Type B pancreatic cell (in vitro differentiated cells): ENCODE results near the gene PAPPA2. TPM values are rescaled to one million over a fixed set of nuclear protein-coding genes. Genes with fewer than 3 reads are reported as not detected.
A peak's percentile ranks its signal among the peaks of the same experiment; 100 is the strongest.

ENCODE experiments used
- DNase-seq: peaks from one replicate; pipeline ENCODE4 v3.0.0; 2021; ENCODE audit warnings: mixed read lengths; ENCODE audit not compliant: unreplicated experiment; ENCODE audit errors: extremely low spot score
- H3K27ac Mint-ChIP-seq: 2 replicates; pipeline ENCODE4 v1.8.0; 2021; ENCODE audit warnings: mild to moderate bottlenecking, mixed read lengths
- H3K27me3 Mint-ChIP-seq: 2 replicates; pipeline ENCODE4 v1.8.0; 2021; ENCODE audit warnings: mixed read lengths
- H3K36me3 Mint-ChIP-seq: 2 replicates; pipeline ENCODE4 v1.8.0; 2021; ENCODE audit warnings: mixed read lengths
- H3K4me1 Mint-ChIP-seq: one replicate; pipeline ENCODE4 v1.8.0; 2021; ENCODE audit warnings: mixed read lengths; ENCODE audit not compliant: unreplicated experiment
- H3K4me3 Mint-ChIP-seq: 2 replicates; pipeline ENCODE4 v1.8.0; 2021; ENCODE audit warnings: mild to moderate bottlenecking, mixed read lengths
- H3K9me3 Mint-ChIP-seq: 2 replicates; pipeline ENCODE4 v1.8.0; 2021; ENCODE audit warnings: mixed read lengths
- CTCF ChIP-seq: fragments of 200-600 bp; sonication (generic); conservative IDR thresholded peaks from 2 replicates; pipeline ENCODE4 v1.5.0; 2021; ENCODE audit warnings: antibody characterized with exemption, mild to moderate bottlenecking
- total RNA-seq: library from RNA; stranded (reverse); gene quantifications from 2 replicates; pipeline ENCODE4 v1.2.1, GENCODE V29; 2021; ENCODE audit warnings: low replicate concordance

The PAPPA2 gene
- total RNA-seq, 1 donor from 2014 or later: 0.87 TPM

- Mint-ChIP-seq H3K4me1 (peaks cover 10% of the 10 kb centered on the region), H3K27ac (no peak overlapping the region), H3K27me3 (peaks cover 70% of the 10 kb centered on the region), H3K4me3 (peak overlapping the region; percentile 29), H3K9me3 (no peaks in the 10 kb centered on the region), H3K36me3 (no peaks in the 10 kb centered on the region)
- TF ChIP-seq CTCF: no peak
- no peak for DNase-seq
Observed at GRCh38 chr1:176552999-176553398, 90.0 kb downstream of the PAPPA2 start.

GRCh38 chr1:176556288-176556687, 93.3 kb downstream of the PAPPA2 start:
- H3K4me3 Mint-ChIP-seq: no peak overlapping the region
- H3K36me3 Mint-ChIP-seq: no peaks in the 10 kb centered on the region
- peaks cover 23% of the 10 kb centered on the region for H3K4me1 Mint-ChIP-seq
- H3K27me3 Mint-ChIP-seq: peaks cover 68% of the 10 kb centered on the region
- TF ChIP-seq CTCF: no peak
- no peaks in the 10 kb centered on the region for H3K9me3 Mint-ChIP-seq
- DNase-seq: no peak
- H3K27ac Mint-ChIP-seq: no peak overlapping the region

GRCh38 chr1:176557543-176558258, 94.7 kb downstream of the PAPPA2 start:
- Mint-ChIP-seq H3K27ac (no peak overlapping the region), H3K36me3 (no peaks in the 10 kb centered on the region), H3K4me1 (peaks cover 19% of the 10 kb centered on the region), H3K27me3 (peaks cover 54% of the 10 kb centered on the region), H3K4me3 (no peak overlapping the region), H3K9me3 (no peaks in the 10 kb centered on the region)
- DNase-seq: no peak
- TF ChIP-seq CTCF: no peak

- TF ChIP-seq CTCF: no peak
- Mint-ChIP-seq H3K4me1 (peaks cover 14% of the 10 kb centered on the region), H3K36me3 (no peaks in the 10 kb centered on the region), H3K27ac (no peak overlapping the region), H3K4me3 (no peak overlapping the region), H3K9me3 (no peaks in the 10 kb centered on the region), H3K27me3 (peaks cover 46% of the 10 kb centered on the region)
- no peak for DNase-seq
Observed at GRCh38 chr1:176558561-176558960, 95.6 kb downstream of the PAPPA2 start.

GRCh38 chr1:176559474-176559873, 96.5 kb downstream of the PAPPA2 start:
- Mint-ChIP-seq H3K4me1 (peaks cover 14% of the 10 kb centered on the region), H3K4me3 (no peak overlapping the region), H3K9me3 (no peaks in the 10 kb centered on the region), H3K27ac (no peak overlapping the region), H3K27me3 (peaks cover 36% of the 10 kb centered on the region), H3K36me3 (no peaks in the 10 kb centered on the region)
- DNase-seq: no peak
- TF ChIP-seq CTCF: no peak
